ENCODE data around the gene BHLHE23.

BHLHE23 gene

DNA sequence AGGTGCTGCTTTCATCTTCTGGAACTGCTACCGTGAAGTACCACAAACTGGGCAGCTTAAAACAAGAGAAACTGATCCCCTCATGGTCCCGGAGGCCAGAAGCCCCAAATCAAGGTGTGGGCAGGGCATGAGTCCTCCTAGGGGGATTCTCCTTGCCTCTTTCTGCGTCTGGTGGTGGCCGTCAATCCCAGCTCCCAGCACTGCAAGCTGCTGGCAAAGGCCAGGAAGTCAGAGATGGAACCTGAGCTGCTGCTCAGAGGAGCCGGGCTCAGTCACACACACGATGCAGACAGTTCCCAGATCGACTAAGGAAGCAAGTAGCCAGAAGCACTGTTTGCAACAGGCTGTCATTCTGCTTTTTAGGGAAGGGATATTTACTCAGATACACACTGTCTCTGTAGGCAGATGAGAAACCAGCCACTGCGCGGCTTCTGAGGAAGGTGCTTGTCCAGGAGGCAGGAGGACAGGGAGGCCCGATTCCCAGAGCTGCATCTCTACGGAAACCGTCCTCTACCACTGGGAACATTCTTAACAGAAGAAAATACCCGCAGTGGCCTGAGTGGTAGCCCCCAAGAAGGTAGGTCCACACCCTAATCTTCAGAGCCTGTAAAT is 15.5 kb downstream of the BHLHE23 start:
- DNase-seq (ENCODE audit: low spot score): no peak

DNA sequence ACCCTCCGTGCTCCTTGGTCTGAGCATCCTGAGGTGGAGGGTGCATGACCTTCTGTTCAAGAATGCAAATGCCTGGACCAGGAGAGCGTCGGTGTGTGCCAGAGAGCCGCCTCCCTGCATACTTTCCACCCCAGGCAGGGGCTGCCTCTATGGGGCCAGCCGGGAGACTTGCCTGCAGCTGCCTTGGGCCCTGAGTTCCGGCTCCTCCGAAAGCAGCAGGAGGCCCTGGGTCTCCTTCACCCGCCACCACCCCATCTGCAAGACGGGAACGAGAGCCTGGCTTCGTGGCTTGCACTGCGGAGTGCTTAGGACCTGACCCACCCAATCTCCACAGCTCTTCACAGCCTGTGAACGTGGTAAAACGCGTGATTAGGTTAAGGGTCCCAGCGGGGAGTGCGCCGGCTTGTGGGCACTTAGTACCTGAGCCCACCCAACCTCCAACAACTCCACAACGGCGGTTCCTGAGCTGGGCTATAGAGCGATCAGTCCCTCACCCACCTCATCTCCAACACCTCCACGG is 16.4 kb downstream of the BHLHE23 start:
- DNase-seq (ENCODE audit: low spot score): no peak

DNA sequence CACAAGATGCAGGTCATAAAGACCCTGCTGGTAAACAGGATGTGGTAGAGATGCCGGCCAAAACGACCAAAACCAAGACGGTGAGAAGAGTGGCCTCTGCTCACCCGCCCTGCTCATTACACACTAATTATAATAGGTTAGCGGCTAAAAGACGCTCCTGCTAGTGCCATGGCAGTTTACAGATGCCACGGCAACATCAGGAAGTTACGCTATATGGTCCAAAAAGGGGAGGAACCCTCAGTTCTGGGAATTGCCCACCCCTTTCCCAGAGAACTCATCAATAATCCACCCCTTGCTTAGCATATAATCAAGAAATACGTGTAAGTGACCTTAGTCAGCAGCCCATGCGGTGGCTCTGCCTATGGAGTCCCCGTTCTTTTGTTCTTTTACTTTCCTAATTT is 17.6 kb downstream of the BHLHE23 start:
- DNase-seq (ENCODE audit: low spot score): no peak

DNA sequence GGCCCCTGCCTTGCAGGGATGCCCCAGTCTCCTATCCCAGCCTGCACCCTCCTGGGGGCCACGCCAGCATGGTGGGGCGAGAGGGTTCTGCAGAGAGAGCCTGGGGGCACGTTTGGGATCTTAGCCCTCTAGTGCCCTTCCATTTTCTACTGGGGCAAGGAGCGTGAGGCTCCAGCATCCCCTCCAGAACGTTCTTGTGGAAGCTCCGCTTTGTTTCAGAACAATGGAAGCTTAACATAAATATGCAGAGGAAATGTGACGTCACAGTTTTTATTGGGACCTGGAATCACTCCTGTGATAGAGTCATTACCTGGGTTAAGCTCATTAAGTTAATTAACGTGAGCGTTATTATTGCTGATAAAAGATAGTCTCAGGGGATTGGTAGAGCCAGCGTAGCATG is 19.6 kb downstream of the BHLHE23 start:
- no peak for DNase-seq (ENCODE audit: low spot score)

DNA sequence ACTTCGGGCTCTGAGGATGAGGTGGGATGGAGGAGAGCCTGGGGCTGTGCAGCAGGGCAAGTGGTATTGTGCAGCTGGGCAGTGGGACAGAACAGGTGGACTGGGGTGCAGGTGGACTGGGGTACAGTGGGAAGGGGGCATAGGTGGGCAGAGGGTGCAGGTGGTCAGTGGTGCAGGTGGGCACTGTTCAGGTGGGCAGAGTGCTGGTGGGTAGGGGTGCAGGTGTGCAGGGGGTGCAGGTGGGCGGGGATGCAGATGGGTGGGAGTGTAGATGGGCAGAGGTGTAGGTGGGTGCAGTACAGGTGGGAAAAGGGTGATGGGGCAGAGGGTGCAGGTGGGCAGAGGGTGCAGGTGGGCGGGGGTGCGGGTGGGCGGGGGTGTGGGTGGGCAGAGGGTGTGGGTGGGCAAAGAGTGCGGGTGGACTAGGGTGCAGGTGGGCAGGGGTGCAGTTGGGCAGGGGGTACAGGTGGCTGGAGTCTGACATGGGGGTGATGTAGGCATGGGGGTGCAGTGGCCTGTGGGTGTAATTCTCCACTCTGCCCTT is 20.4 kb downstream of the BHLHE23 start:
- DNase-seq (ENCODE audit: low spot score): no peak

DNA sequence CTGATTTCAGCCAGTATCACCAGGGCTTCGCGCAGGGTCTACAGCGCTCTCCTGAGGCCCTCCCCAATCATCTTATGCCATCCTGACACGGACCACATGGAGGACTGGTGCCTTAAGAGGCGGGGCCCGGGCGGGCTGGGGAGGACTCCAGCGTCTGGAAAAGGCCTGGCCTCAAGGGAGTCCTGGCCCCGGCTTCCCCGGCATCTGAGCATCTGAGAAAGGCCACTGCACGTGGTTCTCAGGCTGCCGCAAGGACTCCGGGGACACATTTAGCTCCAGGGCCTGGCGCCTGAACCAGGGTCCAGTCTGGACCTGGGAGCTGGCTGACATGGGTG is 21.4 kb downstream of the BHLHE23 start:
- DNase-seq (ENCODE audit: low spot score): no peak

DNA sequence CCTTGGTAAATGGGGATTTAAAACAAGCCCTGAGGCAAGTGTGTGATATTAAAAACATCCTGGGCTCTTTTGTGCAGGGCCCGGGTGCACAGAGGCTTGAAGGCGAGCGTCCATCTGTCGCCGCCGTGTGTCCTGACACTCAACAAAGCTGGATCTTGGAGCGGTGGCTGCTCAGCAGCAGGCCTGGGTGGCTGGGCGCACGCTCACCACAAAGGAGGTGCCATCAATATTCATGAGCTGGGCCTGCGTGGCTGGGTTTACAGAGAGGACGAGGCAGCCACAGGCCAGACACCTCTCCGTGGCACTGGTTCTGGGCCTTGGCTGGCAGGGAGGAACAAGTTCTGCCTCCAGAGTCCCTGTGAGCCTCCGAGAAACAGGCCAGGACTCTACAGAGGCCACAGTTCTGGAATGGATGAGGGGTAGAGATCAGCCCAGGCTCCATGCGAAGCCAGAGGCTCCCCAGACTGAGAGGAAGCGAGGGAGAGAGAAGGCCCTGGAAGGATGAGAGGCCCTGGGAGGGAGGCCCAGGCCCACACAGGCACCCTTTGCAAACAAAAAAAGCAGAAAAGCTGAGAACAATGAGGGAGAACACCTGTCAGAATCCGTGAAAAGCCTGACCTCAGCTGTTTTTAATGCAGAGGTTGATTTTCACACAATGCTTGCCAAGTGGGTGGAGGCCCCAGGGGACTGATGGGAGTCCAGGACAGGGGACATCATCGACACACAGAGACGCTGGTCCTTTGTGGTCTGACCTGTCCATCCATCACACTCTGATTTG is 21.9 kb downstream of the BHLHE23 start:
- DNase-seq (ENCODE audit: low spot score): no peak

DNA sequence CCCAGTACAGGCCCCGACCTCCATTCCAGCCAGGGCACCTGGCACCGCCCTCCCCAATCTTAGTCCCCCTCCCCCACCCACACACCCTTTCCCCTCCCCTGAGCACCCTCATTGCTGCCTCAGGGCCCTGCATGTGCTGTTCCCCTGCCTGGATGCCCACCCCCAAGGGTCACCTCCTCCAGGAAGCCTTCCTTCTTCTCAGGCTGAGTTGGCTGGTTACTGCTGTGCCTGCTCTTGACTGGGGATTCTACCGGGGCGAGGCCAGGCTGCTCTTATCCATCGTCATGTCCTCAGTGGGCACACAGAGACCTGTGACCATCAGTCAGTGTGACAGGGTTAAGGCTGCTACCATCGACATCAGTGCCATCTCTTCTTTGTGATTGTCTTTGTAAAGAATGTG is 23.6 kb downstream of the BHLHE23 start:
- DNase-seq (ENCODE audit: low spot score): no peak

DNA sequence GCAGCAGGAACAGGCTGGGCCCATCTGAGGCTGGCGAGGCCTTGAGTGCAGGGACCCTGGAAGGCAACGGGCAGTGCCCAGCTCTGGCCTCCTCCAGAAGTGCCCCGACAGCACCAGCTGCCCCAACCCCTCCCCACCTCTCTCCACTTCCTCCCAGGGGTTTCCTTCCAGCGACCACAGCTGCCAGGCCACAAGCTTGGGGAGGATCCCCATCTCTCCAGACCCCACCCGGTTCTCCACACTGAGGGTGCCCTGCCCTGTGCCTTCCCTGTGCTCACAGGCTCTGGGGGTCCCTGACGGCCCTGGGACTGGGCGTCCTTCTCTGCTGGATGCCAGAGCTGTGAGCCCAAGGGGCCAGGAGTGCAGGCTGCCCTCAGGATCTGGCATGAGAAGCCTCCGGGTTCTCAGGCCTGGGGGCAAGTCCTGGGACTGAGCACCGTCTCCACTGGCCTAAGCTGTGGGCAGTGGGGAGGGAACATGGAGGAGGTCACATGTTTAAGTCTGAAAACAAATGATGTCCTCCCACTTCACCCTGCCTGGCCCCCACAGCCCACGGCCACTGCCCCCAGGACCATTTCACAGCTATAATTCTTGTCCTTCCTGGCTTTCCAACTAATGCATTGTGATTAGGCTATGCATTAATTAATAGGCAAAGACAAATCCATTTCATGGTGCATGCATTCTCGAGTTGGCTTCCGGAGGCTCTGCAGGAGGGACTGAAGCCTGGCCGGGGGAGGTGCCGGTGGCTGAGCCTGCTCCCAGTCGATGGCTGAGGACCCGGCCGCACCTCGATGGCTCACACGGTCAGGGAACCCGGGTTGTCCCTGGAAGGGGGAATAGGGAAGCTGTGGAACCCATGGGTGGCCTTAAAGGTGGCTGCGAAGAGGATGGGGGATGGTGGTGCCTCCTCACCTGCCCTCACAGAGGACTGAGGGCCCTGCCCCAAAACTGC is 24.4 kb downstream of the BHLHE23 start:
- no peak for DNase-seq (ENCODE audit: low spot score)

DNA sequence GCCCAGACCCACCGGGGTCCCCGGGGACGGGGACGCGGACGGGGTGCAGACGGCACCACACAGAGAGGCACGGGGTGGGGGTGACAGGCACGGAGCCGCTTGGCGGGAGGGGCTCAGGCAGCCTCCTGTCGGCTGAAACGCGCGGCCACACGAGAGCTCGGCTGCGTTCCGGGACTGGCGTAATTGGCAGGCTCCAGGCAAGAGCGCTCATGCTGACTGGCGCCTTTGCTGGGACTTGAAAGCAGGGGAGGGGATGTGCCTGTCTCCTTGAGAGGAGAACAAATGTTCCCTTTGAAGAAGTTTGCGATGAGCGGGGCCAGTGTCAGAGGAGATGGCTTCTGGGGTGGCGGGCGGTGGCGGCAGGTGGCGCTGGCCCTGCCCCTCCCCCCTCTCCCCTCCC is 25.8 kb downstream of the BHLHE23 start:
- DNase-seq (ENCODE audit: low spot score): no peak

DNA sequence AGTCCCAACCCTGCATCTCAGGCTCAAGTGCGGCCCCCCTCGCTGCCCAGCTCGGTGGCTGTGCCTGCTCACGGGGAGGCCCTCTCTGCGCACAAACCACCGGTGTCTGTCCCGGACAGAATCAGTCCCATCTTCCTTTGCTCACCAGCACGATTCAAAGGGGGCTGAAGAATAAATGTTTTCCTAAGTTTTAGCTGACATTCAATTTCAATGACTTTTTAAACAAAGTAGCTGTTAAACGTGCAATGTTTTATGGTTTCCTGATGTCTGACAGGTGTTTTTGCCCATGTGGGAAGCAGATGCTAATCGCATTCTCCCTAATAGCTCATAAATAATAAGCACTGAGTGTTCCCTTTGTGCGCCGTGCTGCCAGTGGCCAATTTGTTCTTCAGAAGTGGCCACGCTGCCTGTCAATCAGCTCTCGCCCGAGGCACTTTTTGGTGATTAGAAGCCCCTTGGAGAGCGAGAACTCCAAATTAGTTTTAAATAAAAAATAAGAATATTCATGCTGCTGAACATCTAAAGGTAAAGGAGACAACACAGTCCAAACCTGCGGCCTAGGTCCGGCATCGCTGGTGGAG is 26.3 kb downstream of the BHLHE23 start:
- no peak for DNase-seq (ENCODE audit: low spot score)

DNA sequence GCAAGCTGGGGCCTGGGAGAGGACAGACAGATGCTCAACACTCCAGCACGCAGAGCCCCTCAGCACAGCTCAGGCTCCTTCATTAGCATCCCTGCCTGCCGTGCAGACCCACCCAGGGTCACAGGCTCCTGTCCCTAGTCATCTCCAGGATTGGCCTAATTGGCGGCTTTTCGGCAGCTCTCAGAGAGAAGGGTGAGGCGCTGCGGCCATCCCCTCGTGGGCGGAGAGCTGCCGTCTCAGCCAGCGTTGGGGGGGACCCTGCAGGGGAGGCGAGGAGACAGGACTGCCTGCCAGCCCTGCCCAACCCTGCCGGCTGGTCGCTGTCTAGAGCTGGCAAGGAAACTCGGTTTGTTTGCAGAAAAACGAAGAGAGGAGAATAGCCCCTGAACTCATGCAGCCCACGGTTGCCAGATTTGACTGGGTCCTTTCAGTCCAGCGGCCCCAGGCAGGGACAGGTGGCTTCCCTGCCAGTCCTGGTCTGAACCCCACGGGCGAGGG is 26.8 kb downstream of the BHLHE23 start:
- no peak for DNase-seq (ENCODE audit: low spot score)

DNA sequence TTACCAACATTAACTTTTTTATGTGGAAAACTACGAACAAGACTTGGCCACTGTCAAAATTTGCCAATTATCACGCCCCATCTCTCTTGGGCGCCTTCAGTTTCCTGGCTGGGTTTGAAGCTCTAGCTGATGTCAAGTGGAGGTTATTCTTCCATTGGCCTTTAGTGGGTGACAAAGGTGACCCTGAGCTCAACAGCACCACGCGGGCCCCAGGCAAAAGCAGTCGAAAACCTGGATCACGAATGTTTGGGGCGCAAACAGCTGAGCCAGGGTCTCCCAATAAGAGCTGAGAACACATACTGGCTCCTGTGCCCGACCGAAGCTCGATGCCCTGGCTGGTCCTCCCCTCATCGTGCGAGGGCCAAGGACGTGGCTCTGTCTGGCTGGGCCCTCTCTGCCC is 27.5 kb downstream of the BHLHE23 start:
- no peak for DNase-seq (ENCODE audit: low spot score)

DNA sequence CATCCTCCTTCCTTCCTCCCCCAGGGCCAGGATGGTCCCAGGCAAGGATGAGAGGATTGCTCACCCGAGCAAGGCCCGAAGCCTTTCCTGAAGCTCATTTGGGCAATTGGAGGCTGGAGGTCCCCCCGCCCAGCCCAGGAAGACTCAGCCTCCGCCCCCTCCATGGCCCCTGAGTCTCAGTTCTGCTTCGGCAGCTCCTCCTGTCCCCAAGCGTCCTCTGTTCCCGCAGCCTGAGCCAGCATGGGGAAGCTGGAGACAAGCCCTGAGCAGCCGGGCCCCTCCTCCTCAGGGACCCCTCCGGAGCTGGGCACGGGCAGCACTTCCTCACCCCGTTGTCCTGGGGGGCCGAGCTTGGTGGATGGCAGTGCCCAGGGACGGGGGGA is 28.2 kb downstream of the BHLHE23 start:
- DNase-seq (ENCODE audit: low spot score): no peak

DNA sequence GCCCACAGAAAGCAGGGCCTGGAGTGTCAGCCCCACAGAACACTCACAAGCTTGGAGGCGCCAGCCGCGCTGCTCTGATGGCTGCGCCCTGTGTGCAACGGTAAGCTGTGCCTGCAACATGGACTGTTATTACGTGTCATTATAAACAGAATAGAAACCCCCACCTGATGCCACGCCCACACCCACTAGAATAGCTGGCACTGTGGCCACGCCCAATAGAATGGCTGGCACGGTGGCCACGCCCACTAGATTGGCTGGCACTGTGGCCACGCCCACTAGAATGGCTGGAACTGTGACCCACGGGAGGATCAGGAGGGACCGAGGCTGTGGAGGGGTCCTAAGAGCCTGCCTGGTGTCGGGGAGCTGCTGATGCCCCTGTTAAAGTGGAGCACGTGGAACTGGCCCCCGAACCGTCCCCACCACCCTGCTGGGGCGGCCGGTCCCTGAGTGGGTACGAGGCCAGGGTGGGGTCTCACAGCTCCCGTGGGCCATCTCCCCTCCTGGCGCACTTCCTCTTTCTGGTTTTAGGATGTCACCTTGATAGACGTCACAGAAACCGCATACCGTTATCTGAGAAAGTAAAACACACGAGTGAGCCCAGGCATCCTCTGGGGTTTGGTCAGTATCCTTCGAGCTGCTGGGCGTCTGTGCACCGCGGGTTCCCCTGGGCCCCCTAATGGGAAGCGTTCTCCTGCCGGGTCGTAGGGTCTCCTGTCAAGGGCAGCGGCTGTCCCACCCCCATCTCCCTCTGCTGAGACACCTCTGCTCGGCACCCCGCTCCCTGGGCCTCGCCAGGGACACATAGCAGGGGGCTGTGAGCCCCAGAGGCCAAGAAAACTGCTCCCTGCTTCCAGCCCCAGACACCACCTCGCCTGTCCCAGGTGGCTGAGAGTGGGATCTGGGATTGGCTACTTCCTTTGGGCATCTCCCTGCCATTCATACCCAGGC is 28.9 kb downstream of the BHLHE23 start:
- no peak for DNase-seq (ENCODE audit: low spot score)

DNA sequence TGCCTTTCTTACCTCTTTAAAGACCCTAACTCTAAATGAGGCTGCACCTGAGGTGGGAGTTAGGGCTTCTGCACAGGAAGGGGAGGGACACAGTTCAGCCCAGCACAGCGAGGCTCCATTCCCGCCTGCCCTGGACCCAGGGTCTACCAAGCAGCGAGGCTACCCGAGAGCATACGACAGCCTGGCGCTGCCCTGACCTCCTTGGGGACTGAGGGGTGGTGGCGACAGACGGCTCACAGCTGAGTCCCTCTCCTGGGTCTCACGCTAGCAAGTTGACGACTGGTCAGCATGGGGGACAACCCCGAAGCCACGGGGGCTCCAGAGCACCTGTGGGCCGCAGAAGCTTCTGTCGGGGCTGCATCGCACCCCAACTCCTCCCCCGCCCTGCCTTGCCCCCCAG is 29.9 kb downstream of the BHLHE23 start:
- DNase-seq (ENCODE audit: low spot score): no peak

DNA sequence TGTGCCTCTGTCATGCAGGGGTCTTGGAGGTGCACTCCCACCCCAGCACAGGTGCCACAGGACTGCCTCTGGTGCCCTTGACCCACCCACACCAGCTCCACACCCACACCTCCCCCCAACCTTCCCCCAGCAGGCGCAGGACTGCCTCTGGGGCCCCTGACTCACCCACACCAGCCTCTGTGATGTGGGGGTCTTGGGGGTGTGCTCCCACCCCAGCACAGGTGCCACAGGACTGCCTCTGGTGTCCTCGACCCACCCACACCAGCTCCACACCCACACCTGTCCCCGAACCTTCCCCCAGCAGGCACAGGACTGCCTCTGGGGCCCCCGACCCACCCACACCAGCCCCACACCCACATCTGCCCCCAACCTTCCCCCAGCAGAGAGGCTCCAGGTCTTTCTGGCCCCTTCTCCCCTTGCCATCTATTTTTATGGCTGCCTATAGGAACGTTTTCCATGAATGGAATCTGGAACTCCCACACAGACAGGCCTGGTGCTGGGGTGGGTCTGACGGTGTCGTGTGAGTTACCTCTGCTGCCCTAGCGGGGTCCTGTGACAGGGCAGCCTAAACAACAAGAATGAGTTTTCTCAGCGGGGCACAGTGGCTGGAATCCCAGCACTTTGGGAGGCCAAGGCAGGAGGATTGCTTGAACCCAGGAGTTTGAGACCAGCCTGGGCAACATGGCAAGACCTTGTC is 30.8 kb downstream of the BHLHE23 start:
- no peak for DNase-seq (ENCODE audit: low spot score)

DNA sequence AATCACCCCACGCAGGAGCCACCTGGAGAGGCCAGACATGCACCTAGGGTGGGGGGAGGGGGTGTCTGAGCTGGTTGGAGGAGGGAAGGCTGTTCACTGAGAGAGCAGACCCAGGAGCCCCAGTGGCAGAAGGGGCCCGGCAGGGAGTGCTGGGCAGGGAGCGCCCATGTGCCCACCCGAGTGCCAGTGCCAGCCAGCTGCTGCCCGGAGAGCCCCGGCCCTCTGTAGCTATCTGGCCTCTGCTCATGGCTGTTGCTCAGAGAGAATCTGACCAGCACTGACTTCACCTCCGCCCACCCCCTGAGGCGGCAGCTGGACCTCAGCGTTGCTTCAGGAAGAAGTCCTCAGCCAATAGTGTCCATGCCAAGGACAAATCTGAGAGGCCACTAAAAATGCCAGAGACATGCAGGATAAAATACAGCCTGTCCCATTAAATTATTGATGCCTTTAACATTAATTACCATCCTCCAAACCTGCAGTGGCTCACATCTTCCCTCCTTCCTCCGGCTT is 31.5 kb downstream of the BHLHE23 start:
- DNase-seq (ENCODE audit: low spot score): no peak

DNA sequence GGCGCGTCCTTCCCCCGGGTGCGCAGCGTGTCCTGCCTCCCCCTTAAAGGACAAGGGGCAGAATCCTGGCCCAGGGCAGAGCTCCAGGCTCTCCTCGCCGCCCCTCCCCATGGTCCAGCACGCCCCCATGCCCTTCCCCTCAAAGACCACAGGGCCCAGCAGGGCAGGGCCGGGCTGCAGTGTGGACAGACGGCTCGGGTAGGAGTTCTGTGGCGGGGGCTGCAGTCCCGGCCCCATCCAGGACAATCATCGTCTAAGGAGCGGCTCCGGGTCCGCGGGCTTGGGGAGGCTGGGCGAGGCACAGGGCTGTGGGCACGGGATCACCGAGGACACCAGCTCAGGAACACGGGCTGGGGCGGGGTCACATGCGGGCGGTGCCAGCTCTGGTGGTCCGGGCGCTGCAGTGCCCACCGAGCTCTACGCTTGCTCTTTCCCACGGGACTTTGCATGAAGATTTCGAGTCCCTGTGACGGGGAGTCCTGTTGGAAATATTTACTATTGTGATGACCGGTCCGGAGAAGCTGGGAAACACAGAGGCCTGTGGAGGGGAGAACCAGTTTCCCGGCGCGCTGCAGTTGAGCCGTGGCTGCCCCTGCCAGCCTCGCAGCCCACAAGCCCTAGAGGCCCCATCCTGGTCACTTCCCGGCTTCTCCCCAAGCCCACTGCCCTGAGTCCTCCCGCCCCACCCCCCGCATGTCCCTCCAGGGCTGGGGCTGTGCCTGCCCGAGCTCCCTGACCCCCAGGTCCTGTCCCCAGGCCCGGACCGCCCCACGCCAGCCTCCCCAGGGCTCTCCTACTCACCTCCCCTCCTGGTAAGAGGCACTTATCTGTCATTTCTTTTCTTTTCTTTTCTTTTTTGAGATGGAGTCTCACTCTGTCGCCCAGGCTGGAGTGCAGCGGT is 33.7 kb downstream of the BHLHE23 start:
- DNase-seq (ENCODE audit: low spot score): no peak
